ENCODE measurements around the gene LCLAT1.

LCLAT1 gene

DNA sequence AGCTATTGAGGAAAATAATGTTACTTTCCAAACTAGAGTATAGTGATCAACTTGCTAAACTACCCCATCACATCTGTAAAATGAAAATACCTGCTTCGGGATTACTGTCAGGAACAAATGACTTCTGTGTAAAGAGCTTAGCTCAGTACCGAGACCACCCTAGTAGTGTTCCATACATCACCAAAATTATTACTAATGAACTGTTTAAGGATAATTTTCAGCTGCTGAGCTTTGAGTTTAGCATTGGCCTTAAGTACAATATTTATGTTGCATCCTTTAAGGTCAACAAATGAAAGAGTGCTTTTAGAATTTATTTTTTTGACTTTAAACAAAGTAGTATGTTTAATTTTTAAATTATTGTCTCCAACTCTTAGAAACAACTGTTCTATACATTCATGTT, 144.1 kb downstream of the LCLAT1 start:
- no peaks in the 10 kb centered on the region for H3K27me3 ChIP-seq (ENCODE audit: control insufficient read depth, low read length)

DNA sequence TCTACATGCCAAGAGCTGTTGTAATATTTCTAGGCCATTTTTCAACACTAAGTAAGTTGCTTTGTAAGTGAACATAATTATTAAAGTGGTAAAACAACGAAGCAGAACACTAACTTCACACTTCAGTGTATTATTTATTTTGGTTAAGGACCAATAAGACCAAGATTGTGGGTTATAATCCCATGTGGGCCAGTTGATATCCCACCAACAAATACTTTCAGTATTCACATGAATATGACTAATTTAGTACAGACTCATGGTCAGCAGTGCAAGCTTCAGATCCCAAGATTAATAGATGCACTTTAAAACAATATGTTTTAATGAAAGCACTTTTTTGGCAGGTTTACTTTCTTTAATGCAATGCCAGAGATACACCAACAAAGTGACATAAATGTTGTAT, 154.3 kb downstream of the LCLAT1 start:
- Histone ChIP-seq H3K9me3 (ENCODE audit: control insufficient read depth, insufficient read depth, low read length) (no peaks in the 10 kb centered on the region), H3K27me3 (ENCODE audit: control insufficient read depth, low read length) (no peaks in the 10 kb centered on the region), H3K36me3 (ENCODE audit: control insufficient read depth, low read length) (no peaks in the 10 kb centered on the region; the same call in 1 of the 2 replicates), H3K4me2 (ENCODE audit: low read length) (no peak overlapping the region), H4K20me1 (ENCODE audit: control insufficient read depth, insufficient read depth, low read depth, low read length) (no peaks in the 10 kb centered on the region), H3K4me1 (ENCODE audit: control insufficient read depth, low read length) (no peaks in the 10 kb centered on the region), H3K4me3 (ENCODE audit: low read length) (no peak overlapping the region), H3K79me2 (ENCODE audit: control insufficient read depth, low read length) (no peaks in the 10 kb centered on the region), H3K9me2 (replicated peaks; ENCODE audit: control insufficient read depth, low read length) (no peaks in the 10 kb centered on the region), H3F3A (ENCODE audit: control insufficient read depth, insufficient read depth) (no peaks in the 10 kb centered on the region), H3K27ac (ENCODE audit: low read depth, low read length) (no peak overlapping the region)
- no peak for TF ChIP-seq EZH2phosphoT487 (IDR thresholded peaks at IDR 0.05; ENCODE audit: borderline replicate concordance, low read length)
- TF ChIP-seq, protein P1, sequence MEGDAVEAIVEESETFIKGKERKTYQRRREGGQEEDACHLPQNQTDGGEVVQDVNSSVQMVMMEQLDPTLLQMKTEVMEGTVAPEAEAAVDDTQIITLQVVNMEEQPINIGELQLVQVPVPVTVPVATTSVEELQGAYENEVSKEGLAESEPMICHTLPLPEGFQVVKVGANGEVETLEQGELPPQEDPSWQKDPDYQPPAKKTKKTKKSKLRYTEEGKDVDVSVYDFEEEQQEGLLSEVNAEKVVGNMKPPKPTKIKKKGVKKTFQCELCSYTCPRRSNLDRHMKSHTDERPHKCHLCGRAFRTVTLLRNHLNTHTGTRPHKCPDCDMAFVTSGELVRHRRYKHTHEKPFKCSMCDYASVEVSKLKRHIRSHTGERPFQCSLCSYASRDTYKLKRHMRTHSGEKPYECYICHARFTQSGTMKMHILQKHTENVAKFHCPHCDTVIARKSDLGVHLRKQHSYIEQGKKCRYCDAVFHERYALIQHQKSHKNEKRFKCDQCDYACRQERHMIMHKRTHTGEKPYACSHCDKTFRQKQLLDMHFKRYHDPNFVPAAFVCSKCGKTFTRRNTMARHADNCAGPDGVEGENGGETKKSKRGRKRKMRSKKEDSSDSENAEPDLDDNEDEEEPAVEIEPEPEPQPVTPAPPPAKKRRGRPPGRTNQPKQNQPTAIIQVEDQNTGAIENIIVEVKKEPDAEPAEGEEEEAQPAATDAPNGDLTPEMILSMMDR (IDR thresholded peaks at IDR 0.05; ENCODE audit: low read depth, low read length, poor library complexity, severe bottlenecking) = no peak

More for the DNA sequence above, 144.1 kb downstream of the LCLAT1 start:
- no peak overlapping the region for H3K4me2 ChIP-seq (ENCODE audit: low read length)
- H3K9me2 ChIP-seq (replicated peaks; ENCODE audit: control insufficient read depth, low read length) = no peaks in the 10 kb centered on the region
- no peak overlapping the region for H3K27ac ChIP-seq (ENCODE audit: low read depth, low read length)
- no peaks in the 10 kb centered on the region for H4K20me1 ChIP-seq (ENCODE audit: control insufficient read depth, insufficient read depth, low read depth, low read length)
- H3K9me3 ChIP-seq (ENCODE audit: control insufficient read depth, insufficient read depth, low read length) = no peaks in the 10 kb centered on the region
- no peaks in the 10 kb centered on the region for H3K79me2 ChIP-seq (ENCODE audit: control insufficient read depth, low read length)
- no peaks in the 10 kb centered on the region for H3K36me3 ChIP-seq (ENCODE audit: control insufficient read depth, low read length)
- H3F3A ChIP-seq (ENCODE audit: control insufficient read depth, insufficient read depth) = no peaks in the 10 kb centered on the region
- TF ChIP-seq EZH2phosphoT487 (IDR thresholded peaks at IDR 0.05; ENCODE audit: borderline replicate concordance, low read length) = no peak
- TF ChIP-seq, protein P1 (IDR thresholded peaks at IDR 0.05; ENCODE audit: low read depth, low read length, poor library complexity, severe bottlenecking) = no peak
- no peaks in the 10 kb centered on the region for H3K4me1 ChIP-seq (ENCODE audit: control insufficient read depth, low read length)
- H3K4me3 ChIP-seq (ENCODE audit: low read length) = no peak overlapping the region

DNA sequence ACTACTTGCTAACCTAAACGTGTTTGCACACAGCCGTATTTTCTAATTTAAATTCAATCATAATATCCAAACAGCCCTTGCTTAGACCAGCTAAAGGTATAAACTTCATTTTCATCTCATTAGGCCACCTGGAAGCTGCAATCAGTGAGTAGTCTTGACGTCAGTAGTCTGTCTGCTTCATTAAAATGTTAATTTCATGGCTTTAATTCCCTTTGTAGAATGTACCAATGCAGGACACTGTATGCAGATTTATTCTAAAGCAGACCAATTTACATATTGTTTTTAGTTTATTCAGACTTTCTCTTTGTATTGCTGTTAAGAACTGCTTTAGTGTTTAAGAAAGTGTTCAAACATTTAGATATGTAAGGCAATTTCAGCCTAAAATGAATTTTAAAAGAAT, 158.2 kb downstream of the LCLAT1 start:
- no peak for TF ChIP-seq EZH2phosphoT487 (IDR thresholded peaks at IDR 0.05; ENCODE audit: borderline replicate concordance, low read length)
- TF ChIP-seq, protein P1 (IDR thresholded peaks at IDR 0.05; ENCODE audit: low read depth, low read length, poor library complexity, severe bottlenecking) = no peak
- H4K20me1 ChIP-seq (ENCODE audit: control insufficient read depth, insufficient read depth, low read depth, low read length) = no peaks in the 10 kb centered on the region
- H3K27me3 ChIP-seq (ENCODE audit: control insufficient read depth, low read length) = no peaks in the 10 kb centered on the region
- H3K4me1 ChIP-seq (ENCODE audit: control insufficient read depth, low read length) = peaks cover 4% of the 10 kb centered on the region
- no peaks in the 10 kb centered on the region for H3F3A ChIP-seq (ENCODE audit: control insufficient read depth, insufficient read depth)
- H3K36me3 ChIP-seq (ENCODE audit: control insufficient read depth, low read length) = no peaks in the 10 kb centered on the region; the same call in none of the 2 replicates
- no peaks in the 10 kb centered on the region for H3K9me2 ChIP-seq (replicated peaks; ENCODE audit: control insufficient read depth, low read length)
- no peaks in the 10 kb centered on the region for H3K79me2 ChIP-seq (ENCODE audit: control insufficient read depth, low read length)
- H3K4me2 ChIP-seq (ENCODE audit: low read length) = no peak overlapping the region
- H3K4me3 ChIP-seq (ENCODE audit: low read length) = no peak overlapping the region
- H3K9me3 ChIP-seq (ENCODE audit: control insufficient read depth, insufficient read depth, low read length) = no peaks in the 10 kb centered on the region
- no peak overlapping the region for H3K27ac ChIP-seq (ENCODE audit: low read depth, low read length)

All from DOHH2 (cell line).